Fibroblast of mammary gland (primary cell): Measurements from ENCODE around the gene MTSS2.

Experiments used
- DNase-seq: peaks from one replicate; pipeline ENCODE4 v3.0.0-alpha.2; 2010; ENCODE audit warnings: low read depth
- H3K4me3 ChIP-seq: 2 replicates; pipeline ENCODE4 v1.5.1; 2011; ENCODE audit warnings: low read depth, mild to moderate bottlenecking, low read length, moderate library complexity; ENCODE audit not compliant: control insufficient read depth
- CTCF ChIP-seq: conservative IDR thresholded peaks from 2 replicates; pipeline ENCODE4 v1.5.1; 2011; ENCODE audit warnings: low read depth, low read length, inconsistent platforms; ENCODE audit not compliant: control insufficient read depth, insufficient read depth

Gene MTSS2

GRCh38 chr16:70709942-70710341 is 24.1 kb upstream of the MTSS2 start:
- no peak for TF ChIP-seq CTCF
- no peak for DNase-seq
- no peak overlapping the region for H3K4me3 ChIP-seq

GRCh38 chr16:70709457-70709856 is 23.6 kb upstream of the MTSS2 start:
- DNase-seq: no peak
- H3K4me3 ChIP-seq: no peak overlapping the region
- no peak for TF ChIP-seq CTCF

- no peak for DNase-seq
Measured at GRCh38 chr16:70708366-70709246, 22.8 kb upstream of the MTSS2 start.

GRCh38 chr16:70706948-70707465 is 21.2 kb upstream of the MTSS2 start:
- DNase-seq: peak; percentile 69
- TF ChIP-seq CTCF: no peak
- no peak overlapping the region for H3K4me3 ChIP-seq

More at GRCh38 chr16:70708366-70709246, 22.8 kb upstream of the MTSS2 start:
- no peak for TF ChIP-seq CTCF
- H3K4me3 ChIP-seq: no peak overlapping the region

GRCh38 chr16:70705056-70705455 is 19.2 kb upstream of the MTSS2 start:
- no peak for TF ChIP-seq CTCF
- DNase-seq: peak; percentile 32
- H3K4me3 ChIP-seq: no peak overlapping the region

GRCh38 chr16:70704586-70704985 is 18.7 kb upstream of the MTSS2 start:
- no peak overlapping the region for H3K4me3 ChIP-seq
- no peak for DNase-seq
- no peak for TF ChIP-seq CTCF

- no peak overlapping the region for H3K4me3 ChIP-seq
- no peak for TF ChIP-seq CTCF
- DNase-seq: no peak
Measured at GRCh38 chr16:70703835-70704381, 18.1 kb upstream of the MTSS2 start.
